Activated naive CD8-positive, alpha-beta T cell treated with anti-CD3 and anti-CD28 coated beads, Interleukin-2, amount 10 ng/mL, durations not matched to agents 7 days and 5 days (primary cell): ENCODE data around the gene TSPEAR. TPM values are rescaled to one million over a fixed set of nuclear protein-coding genes. Genes with fewer than 3 reads are reported as not detected.
"Not testable (repeated sequence)": the region's sequence is repeated elsewhere in the genome, so short reads cannot be mapped to it uniquely, and the experiment has no call there.

ENCODE experiments used
- ATAC-seq: fragments of 150-1000 bp; cut with Tn5 transposase; one replicate; pipeline ENCODE4 v1.10.0; 2021; ENCODE audit warnings: low read depth, moderate library complexity
- POLR2A ChIA-PET: fragments of 350-600 bp; sonication (Branson Sonifier 250); formaldehyde crosslinking; loops from one replicate; lab custom pipeline; 2021; ENCODE audit warnings: antibody characterized with exemption; lab: Charles Lee
- DNase-seq: peaks from one replicate; pipeline ENCODE4 v3.0.0; 2021
- H3K27ac Mint-ChIP-seq: one replicate; pipeline ENCODE4 v1.8.0; 2022; ENCODE audit warnings: mild to moderate bottlenecking, mixed read lengths
- H3K27me3 Mint-ChIP-seq: one replicate; pipeline ENCODE4 v1.8.0; 2022; ENCODE audit warnings: mild to moderate bottlenecking, moderate library complexity, mixed read lengths
- H3K36me3 Mint-ChIP-seq: one replicate; pipeline ENCODE4 v1.8.0; 2021; ENCODE audit warnings: mild to moderate bottlenecking, mixed read lengths
- H3K4me1 Mint-ChIP-seq: one replicate; pipeline ENCODE4 v1.8.0; 2021; ENCODE audit warnings: mixed read lengths
- H3K4me3 Mint-ChIP-seq: one replicate; pipeline ENCODE4 v1.8.0; 2022; ENCODE audit warnings: mild to moderate bottlenecking, moderate library complexity, mixed read lengths
- H3K9me3 Mint-ChIP-seq: one replicate; pipeline ENCODE4 v1.8.0; 2021; ENCODE audit warnings: mixed read lengths
- total RNA-seq, 2 experiments: library from RNA; stranded (reverse); gene quantifications; one replicate each; pipeline ENCODE4 v1.2.3, GENCODE V29; 2021

Gene TSPEAR
- total RNA-seq, 2 experiments from 2014 or later: not detected

GRCh38 chr21:44505673-44506278, 205.6 kb downstream of the TSPEAR start:
- POLR2A ChIA-PET: no interaction called here
- Mint-ChIP-seq H3K36me3 (no peaks in the 10 kb centered on the region), H3K27me3 (peaks cover 2% of the 10 kb centered on the region), H3K9me3 (no peaks in the 10 kb centered on the region), H3K27ac (no peak overlapping the region), H3K4me3 (no peak overlapping the region), H3K4me1 (peaks cover 6% of the 10 kb centered on the region)
- ATAC-seq (no peak), DNase-seq (no peak)

- peaks cover 2% of the 10 kb centered on the region for H3K27me3 Mint-ChIP-seq
- H3K4me1 Mint-ChIP-seq: peaks cover 6% of the 10 kb centered on the region
- peak; percentile 46 for DNase-seq
- POLR2A ChIA-PET: no interaction called here
- no peak for ATAC-seq
- no peaks in the 10 kb centered on the region for H3K36me3 Mint-ChIP-seq
- no peaks in the 10 kb centered on the region for H3K9me3 Mint-ChIP-seq
- H3K27ac Mint-ChIP-seq: peak overlapping the region; percentile 63
- peak overlapping the region; percentile 32 for H3K4me3 Mint-ChIP-seq
Observed at GRCh38 chr21:44503901-44504399, 207.4 kb downstream of the TSPEAR start.

GRCh38 chr21:44503006-44503889, 208.1 kb downstream of the TSPEAR start:
- H3K4me1 Mint-ChIP-seq, ATAC-seq, H3K27me3 Mint-ChIP-seq, H3K9me3 Mint-ChIP-seq, POLR2A ChIA-PET, DNase-seq, H3K4me3 Mint-ChIP-seq, H3K36me3 Mint-ChIP-seq: not testable (repeated sequence)
- H3K27ac Mint-ChIP-seq: peak overlapping the region; percentile 63

- no peak overlapping the region for H3K4me3 Mint-ChIP-seq
- H3K36me3 Mint-ChIP-seq: no peaks in the 10 kb centered on the region
- ATAC-seq (no peak), DNase-seq (no peak)
- H3K9me3 Mint-ChIP-seq: no peaks in the 10 kb centered on the region
- H3K27ac Mint-ChIP-seq: no peak overlapping the region
- H3K27me3 Mint-ChIP-seq: peaks cover 6% of the 10 kb centered on the region
- POLR2A ChIA-PET: interaction anchor here (0.6 kb wide), 1 partner anchor 296 kb away, joined by 3 read pairs; no protein-coding TSS in a partner anchor
- peaks cover 10% of the 10 kb centered on the region for H3K4me1 Mint-ChIP-seq
Observed at GRCh38 chr21:44502171-44502958, 209.0 kb downstream of the TSPEAR start.

- H3K27me3 Mint-ChIP-seq: peaks cover 13% of the 10 kb centered on the region
- no peak for DNase-seq
- peaks cover 12% of the 10 kb centered on the region for H3K4me1 Mint-ChIP-seq
- POLR2A ChIA-PET: no interaction called here
- H3K9me3 Mint-ChIP-seq: peaks cover 1% of the 10 kb centered on the region
- H3K36me3 Mint-ChIP-seq: no peaks in the 10 kb centered on the region
- no peak overlapping the region for H3K27ac Mint-ChIP-seq
- ATAC-seq: no peak
- H3K4me3 Mint-ChIP-seq: no peak overlapping the region
Observed at GRCh38 chr21:44500111-44500510, 211.3 kb downstream of the TSPEAR start.

- no peak overlapping the region for H3K4me3 Mint-ChIP-seq
- H3K9me3 Mint-ChIP-seq: peaks cover 1% of the 10 kb centered on the region
- H3K36me3 Mint-ChIP-seq: no peaks in the 10 kb centered on the region
- H3K4me1 Mint-ChIP-seq: peaks cover 12% of the 10 kb centered on the region
- DNase-seq (no peak), ATAC-seq (no peak)
- POLR2A ChIA-PET: no interaction called here
- H3K27me3 Mint-ChIP-seq: peaks cover 13% of the 10 kb centered on the region
- no peak overlapping the region for H3K27ac Mint-ChIP-seq
Observed at GRCh38 chr21:44499631-44500030, 211.7 kb downstream of the TSPEAR start.

GRCh38 chr21:44499211-44499560, 212.2 kb downstream of the TSPEAR start:
- H3K4me1 Mint-ChIP-seq: peaks cover 11% of the 10 kb centered on the region

GRCh38 chr21:44498280-44499210, 212.8 kb downstream of the TSPEAR start:
- Mint-ChIP-seq H3K4me3 (no peak overlapping the region), H3K4me1 (peaks cover 6% of the 10 kb centered on the region), H3K27ac (no peak overlapping the region), H3K36me3 (no peaks in the 10 kb centered on the region), H3K27me3 (peaks cover 13% of the 10 kb centered on the region), H3K9me3 (peaks cover 1% of the 10 kb centered on the region)
- POLR2A ChIA-PET: no interaction called here
- DNase-seq (no peak), ATAC-seq (no peak)

More at GRCh38 chr21:44499211-44499560, 212.2 kb downstream of the TSPEAR start:
- H3K9me3 Mint-ChIP-seq: peaks cover 1% of the 10 kb centered on the region
- peaks cover 13% of the 10 kb centered on the region for H3K27me3 Mint-ChIP-seq
- no peak overlapping the region for H3K4me3 Mint-ChIP-seq
- DNase-seq: no peak
- no peaks in the 10 kb centered on the region for H3K36me3 Mint-ChIP-seq
- POLR2A ChIA-PET: no interaction called here
- H3K27ac Mint-ChIP-seq: no peak overlapping the region
- ATAC-seq: no peak

GRCh38 chr21:44497703-44498126, 213.7 kb downstream of the TSPEAR start:
- POLR2A ChIA-PET: no interaction called here
- H3K27me3 Mint-ChIP-seq: peaks cover 13% of the 10 kb centered on the region
- peaks cover 6% of the 10 kb centered on the region for H3K9me3 Mint-ChIP-seq
- H3K27ac Mint-ChIP-seq: no peak overlapping the region
- no peak overlapping the region for H3K4me3 Mint-ChIP-seq
- no peak for ATAC-seq
- peaks cover under 1% of the 10 kb centered on the region for H3K36me3 Mint-ChIP-seq
- no peak for DNase-seq
- peaks cover 6% of the 10 kb centered on the region for H3K4me1 Mint-ChIP-seq

GRCh38 chr21:44496564-44497550, 214.5 kb downstream of the TSPEAR start:
- peaks cover 14% of the 10 kb centered on the region for H3K9me3 Mint-ChIP-seq
- no peak overlapping the region for H3K4me3 Mint-ChIP-seq
- DNase-seq (no peak), ATAC-seq (no peak)
- peaks cover 8% of the 10 kb centered on the region for H3K4me1 Mint-ChIP-seq
- peaks cover 13% of the 10 kb centered on the region for H3K27me3 Mint-ChIP-seq
- no peak overlapping the region for H3K27ac Mint-ChIP-seq
- peaks cover 5% of the 10 kb centered on the region for H3K36me3 Mint-ChIP-seq
- POLR2A ChIA-PET: no interaction called here

GRCh38 chr21:44495611-44496563, 215.5 kb downstream of the TSPEAR start:
- DNase-seq (no peak), ATAC-seq (no peak)
- Mint-ChIP-seq H3K4me3 (no peak overlapping the region), H3K4me1 (peaks cover 8% of the 10 kb centered on the region), H3K27me3 (peaks cover 13% of the 10 kb centered on the region), H3K9me3 (peaks cover 16% of the 10 kb centered on the region), H3K36me3 (peaks cover 9% of the 10 kb centered on the region), H3K27ac (no peak overlapping the region)
- POLR2A ChIA-PET: no interaction called here
